Measurements from ENCODE around the gene SHC4. TPM values are rescaled to one million over a fixed set of nuclear protein-coding genes. Genes with fewer than 3 reads are reported as not detected.

The SHC4 gene
- total and polyA plus RNA-seq, 2 of the 8 experiments (the other 6 are each of a cell fraction or from before 2014, with no cell fraction given), result 0.15 to 0.30 TPM

- Histone ChIP-seq H3K14ac (ENCODE audit: insufficient read length) (no peak overlapping the region), H3K36me3 (ENCODE audit: control insufficient read depth in 2 of 4, insufficient read depth in 4 of 4, low read length in 3 of 4) (no peaks in the 10 kb centered on the region), H2AK5ac (ENCODE audit: low read depth, low read length) (no peak overlapping the region), H2AFZ (ENCODE audit: low read length) (peak overlapping the region; percentile 58), H3K4ac (replicated peaks; ENCODE audit: insufficient read length, low read depth, low read length) (no peak overlapping the region), H3K79me1 (ENCODE audit: low read depth, low read length) (no peaks in the 10 kb centered on the region), H3K27ac (ENCODE audit: low read depth, low read length) (no peak overlapping the region), H4K91ac (replicated peaks; ENCODE audit: insufficient read length, low read length) (no peak overlapping the region), H2BK5ac (ENCODE audit: low read depth, low read length) (no peak overlapping the region), H3K4me3 (ENCODE audit: extremely low read depth in 1 of 4, insufficient read depth in 2 of 4, low read depth in 3 of 4, low read length in 4 of 4) (no peak overlapping the region), H2BK20ac (ENCODE audit: low read length) (no peak overlapping the region), H2BK120ac (replicated peaks; ENCODE audit: low read depth, low read length) (no peak overlapping the region), H4K8ac (ENCODE audit: extremely low read depth, insufficient read depth, low read length) (no peak overlapping the region), H4K5ac (ENCODE audit: insufficient read length, low read depth, low read length) (no peak overlapping the region), H3K4me2 (ENCODE audit: insufficient read depth in 1 of 2, low read depth in 2 of 2, low read length in 2 of 2) (no peak overlapping the region), H3K4me1 (replicated peaks in 1 of 4; ENCODE audit: control insufficient read depth in 3 of 4, insufficient read depth in 4 of 4, low read length in 3 of 4) (no peaks in the 10 kb centered on the region), H3K56ac (replicated peaks; ENCODE audit: insufficient read length, low read depth, low read length) (no peak overlapping the region), H4K20me1 (replicated peaks in 1 of 2; ENCODE audit: control insufficient read depth in 1 of 2, insufficient read depth in 2 of 2, low read length in 2 of 2) (no peaks in the 10 kb centered on the region), H3K27me3 (replicated peaks in 1 of 4; ENCODE audit: control insufficient read depth in 3 of 4, extremely low read depth in 1 of 4, insufficient read depth in 3 of 4, low read length in 3 of 4) (no peaks in the 10 kb centered on the region), H2BK15ac (ENCODE audit: low read length) (no peak overlapping the region), H3K18ac (ENCODE audit: extremely low read depth, low read length) (no peak overlapping the region), H3K23ac (ENCODE audit: insufficient read length) (no peak overlapping the region), H3K23me2 (ENCODE audit: low read depth, low read length) (no peaks in the 10 kb centered on the region), H3K79me2 (ENCODE audit: control insufficient read depth in 1 of 2, insufficient read depth in 2 of 2, low read length in 2 of 2) (no peaks in the 10 kb centered on the region), H2BK12ac (ENCODE audit: low read depth, low read length) (no peak overlapping the region), H3K9me3 (ENCODE audit: insufficient read depth in 2 of 2, low read depth in 1 of 2, low read length in 1 of 2) (no peaks in the 10 kb centered on the region), H3K9ac (replicated peaks in 1 of 4; ENCODE audit: extremely low read depth in 1 of 4, low read depth in 3 of 4, low read length in 3 of 4) (no peak overlapping the region)
- WGBS, 2 experiments (ENCODE audit: extremely low coverage in 1 of 2, insufficient coverage in 1 of 2, insufficient read length in 1 of 2, insufficient replicate concordance in 2 of 2, low coverage in 1 of 2, low lambda C conversion rate in 2 of 2, missing lambda C conversion rate in 1 of 2), result 71% methylated on average over 4 of the region's 4 CpGs; no CpG with 5 or more reads in 1 of the 2 experiments
- ChIA-PET POLR2A (ENCODE audit: partially characterized antibody) (no interaction called here), CTCF (ENCODE audit: partially characterized antibody) (interaction anchor here (1.0 kb wide), 2 partner anchors 117 to 120 kb away, joined by 3 to 4 read pairs; no protein-coding TSS in a partner anchor)
- DNase-seq (ENCODE audit: low read depth in 1 of 2, low spot score in 2 of 2) (no peak), FAIRE-seq (no peak)
- TF ChIP-seq BACH1 (IDR thresholded peaks at IDR 0.05; ENCODE audit: low read length), result no peak
- no peak for TF ChIP-seq FOSL1 (IDR thresholded peaks at IDR 0.05; ENCODE audit: insufficient read depth, low read depth, low read length)
- TF ChIP-seq RFX5 (IDR thresholded peaks at IDR 0.05; ENCODE audit: borderline replicate concordance, low read depth, low read length), result no peak
- no peak for TF ChIP-seq BRCA1 (IDR thresholded peaks at IDR 0.05; ENCODE audit: low read depth, low read length)
- TF ChIP-seq SP4 (IDR thresholded peaks at IDR 0.05; ENCODE audit: low read length), result no peak
- TF ChIP-seq PHF8 (conservative IDR thresholded peaks at IDR 0.05; ENCODE audit: low read depth, low read length), result no peak
- TF ChIP-seq JUN (IDR thresholded peaks at IDR 0.05; ENCODE audit: low read depth, low read length), result no peak
- TF ChIP-seq SP1 (IDR thresholded peaks at IDR 0.05; ENCODE audit: low read depth, low read length), result no peak
- TF ChIP-seq CHD1 (IDR thresholded peaks at IDR 0.05; ENCODE audit: low read depth, low read length), result no peak
Observed at GRCh38 chr15:48981941-48982340, 18.2 kb upstream of the SHC4 start.
